GM04503 (cell line): ENCODE results near the gene DCC.
A peak's percentile ranks its signal among the peaks of the same experiment; 100 is the strongest.

Source experiments
- DNase-seq: peaks from one replicate; pipeline ENCODE4 v3.0.0-alpha.2; 2012; ENCODE audit warnings: low read depth

The DCC gene, protein sequence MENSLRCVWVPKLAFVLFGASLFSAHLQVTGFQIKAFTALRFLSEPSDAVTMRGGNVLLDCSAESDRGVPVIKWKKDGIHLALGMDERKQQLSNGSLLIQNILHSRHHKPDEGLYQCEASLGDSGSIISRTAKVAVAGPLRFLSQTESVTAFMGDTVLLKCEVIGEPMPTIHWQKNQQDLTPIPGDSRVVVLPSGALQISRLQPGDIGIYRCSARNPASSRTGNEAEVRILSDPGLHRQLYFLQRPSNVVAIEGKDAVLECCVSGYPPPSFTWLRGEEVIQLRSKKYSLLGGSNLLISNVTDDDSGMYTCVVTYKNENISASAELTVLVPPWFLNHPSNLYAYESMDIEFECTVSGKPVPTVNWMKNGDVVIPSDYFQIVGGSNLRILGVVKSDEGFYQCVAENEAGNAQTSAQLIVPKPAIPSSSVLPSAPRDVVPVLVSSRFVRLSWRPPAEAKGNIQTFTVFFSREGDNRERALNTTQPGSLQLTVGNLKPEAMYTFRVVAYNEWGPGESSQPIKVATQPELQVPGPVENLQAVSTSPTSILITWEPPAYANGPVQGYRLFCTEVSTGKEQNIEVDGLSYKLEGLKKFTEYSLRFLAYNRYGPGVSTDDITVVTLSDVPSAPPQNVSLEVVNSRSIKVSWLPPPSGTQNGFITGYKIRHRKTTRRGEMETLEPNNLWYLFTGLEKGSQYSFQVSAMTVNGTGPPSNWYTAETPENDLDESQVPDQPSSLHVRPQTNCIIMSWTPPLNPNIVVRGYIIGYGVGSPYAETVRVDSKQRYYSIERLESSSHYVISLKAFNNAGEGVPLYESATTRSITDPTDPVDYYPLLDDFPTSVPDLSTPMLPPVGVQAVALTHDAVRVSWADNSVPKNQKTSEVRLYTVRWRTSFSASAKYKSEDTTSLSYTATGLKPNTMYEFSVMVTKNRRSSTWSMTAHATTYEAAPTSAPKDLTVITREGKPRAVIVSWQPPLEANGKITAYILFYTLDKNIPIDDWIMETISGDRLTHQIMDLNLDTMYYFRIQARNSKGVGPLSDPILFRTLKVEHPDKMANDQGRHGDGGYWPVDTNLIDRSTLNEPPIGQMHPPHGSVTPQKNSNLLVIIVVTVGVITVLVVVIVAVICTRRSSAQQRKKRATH (N-terminal part only)

DNA sequence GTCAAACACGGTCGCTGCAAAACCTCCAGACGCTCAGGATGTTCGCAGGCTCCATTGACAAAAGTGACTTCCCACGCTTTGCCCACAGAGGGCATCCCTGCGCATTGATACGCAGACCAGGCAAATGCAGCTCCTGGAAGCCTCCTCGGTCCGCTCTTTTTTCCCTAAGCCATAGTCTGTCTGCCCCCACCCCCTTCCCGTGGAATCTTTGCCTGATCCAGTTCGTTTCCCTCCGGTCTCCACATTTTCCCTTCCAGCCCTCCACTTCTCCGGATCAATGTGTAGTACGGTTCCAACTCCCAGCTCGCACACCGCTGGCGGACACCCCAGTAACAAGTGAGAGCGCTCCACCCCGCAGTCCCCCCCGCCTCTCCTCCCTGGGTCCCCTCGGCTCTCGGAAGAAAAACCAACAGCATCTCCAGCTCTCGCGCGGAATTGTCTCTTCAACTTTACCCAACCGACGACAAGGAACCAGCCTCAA, at the start of gene DCC:
Gene DCC, plus strand, starts transcription at position 307 of the 481 bp plus-strand sequence. CDS start 591 bp downstream, outside the sequence.
- no peak for DNase-seq

DNA sequence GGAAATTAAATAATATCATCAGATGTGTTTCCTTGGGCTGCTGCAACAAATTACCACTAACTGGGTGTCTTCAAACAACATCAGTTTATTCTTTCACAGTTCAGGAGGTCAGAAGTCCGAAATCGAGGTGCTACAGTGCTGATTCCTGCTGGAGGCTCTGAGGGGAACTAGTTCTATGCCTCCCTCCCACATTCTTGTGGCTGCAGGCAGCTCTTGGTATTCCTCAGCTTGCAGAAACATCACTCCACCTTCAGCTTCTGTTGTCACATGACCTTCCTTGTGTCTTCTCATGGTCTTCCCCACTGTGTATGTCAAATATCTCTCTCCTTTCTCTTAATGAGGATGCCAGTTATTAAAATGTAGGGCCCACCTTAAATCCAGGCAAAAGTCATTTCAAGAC, 29.3 kb upstream of the DCC start:
- DNase-seq: no peak

DNA sequence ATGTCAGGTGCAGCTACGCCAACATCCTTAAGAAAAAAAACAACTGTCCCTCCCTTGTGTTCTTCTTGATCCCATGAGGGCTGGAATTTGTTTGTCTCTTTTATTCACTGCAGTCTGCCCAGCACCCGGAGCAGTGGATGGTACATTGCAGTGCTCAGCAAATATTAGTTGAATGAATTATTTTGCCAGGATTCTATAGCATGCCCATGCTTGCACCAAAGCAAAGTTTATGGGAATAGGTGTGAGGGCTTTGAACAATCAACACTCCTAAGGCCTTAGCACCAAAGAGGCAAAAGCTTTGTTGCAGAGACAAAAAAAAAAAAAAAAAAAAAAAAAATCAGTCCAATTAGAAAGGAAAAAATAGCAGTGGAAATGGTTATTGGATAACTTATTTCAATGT, 28.7 kb upstream of the DCC start:
- DNase-seq: no peak

DNA sequence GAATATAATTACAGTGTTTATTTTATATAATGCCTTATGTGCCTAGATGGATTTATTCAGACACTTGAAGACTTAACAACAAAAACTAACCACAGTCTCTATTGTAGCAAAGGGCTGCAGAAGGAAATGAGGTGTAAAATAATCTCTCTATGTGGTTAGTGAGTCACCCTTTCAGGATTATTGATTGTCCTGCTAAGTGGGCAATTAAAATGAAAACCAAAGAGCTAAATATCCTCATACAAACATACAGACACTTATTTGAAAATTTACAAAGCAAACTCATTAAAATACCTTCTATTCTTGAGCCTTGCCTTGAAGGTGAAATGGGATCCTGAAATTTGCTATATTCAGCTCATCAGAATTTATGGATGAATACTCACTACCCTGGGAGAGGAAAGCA, 27.7 kb upstream of the DCC start:
- DNase-seq: no peak

DNA sequence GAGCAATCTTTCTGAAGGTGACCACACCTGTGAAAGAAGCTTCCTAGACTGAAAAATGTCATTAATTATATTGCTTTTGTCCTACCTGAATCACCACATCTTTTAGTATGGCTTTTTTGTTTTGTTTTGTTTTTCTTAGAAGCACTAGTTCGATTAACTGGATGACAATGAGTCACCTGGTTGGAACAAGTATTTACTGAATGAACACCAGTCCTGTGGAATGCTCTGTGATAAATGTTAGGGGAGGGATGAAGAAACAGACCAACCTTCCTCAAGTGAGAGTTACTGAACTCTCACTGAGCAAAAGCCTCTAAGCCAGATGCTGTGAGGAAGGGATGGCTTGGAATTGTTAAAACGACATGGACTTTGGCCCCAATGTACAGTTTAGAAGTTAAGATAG, 26.8 kb upstream of the DCC start:
- no peak for DNase-seq

DNA sequence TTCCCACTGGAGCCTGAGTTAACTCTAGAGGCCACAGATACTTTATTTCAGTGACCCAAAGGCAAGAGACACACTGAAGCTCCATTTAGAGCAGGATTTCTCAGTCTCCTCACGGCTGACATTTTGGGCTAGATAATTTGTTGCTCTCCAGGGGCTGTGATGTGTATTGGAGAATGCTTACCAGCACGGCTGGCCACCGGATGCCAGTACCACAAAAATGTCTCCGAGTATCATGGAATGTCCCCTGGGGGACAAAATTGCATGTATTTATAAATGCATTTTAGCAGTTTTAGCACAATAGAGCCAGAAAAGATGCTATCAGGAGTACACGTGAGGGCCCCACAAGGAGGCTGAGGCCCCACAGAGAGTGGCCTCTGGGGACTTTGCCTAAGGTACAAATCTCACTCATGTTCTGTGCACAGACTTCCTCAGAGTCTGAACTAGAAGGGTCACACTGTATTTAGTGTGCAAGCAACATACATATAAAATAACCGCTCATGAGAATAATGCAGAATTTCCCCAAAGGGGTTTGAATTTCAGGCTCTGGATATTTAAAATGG, 20.5 kb upstream of the DCC start:
- DNase-seq: peak; percentile 18

DNA sequence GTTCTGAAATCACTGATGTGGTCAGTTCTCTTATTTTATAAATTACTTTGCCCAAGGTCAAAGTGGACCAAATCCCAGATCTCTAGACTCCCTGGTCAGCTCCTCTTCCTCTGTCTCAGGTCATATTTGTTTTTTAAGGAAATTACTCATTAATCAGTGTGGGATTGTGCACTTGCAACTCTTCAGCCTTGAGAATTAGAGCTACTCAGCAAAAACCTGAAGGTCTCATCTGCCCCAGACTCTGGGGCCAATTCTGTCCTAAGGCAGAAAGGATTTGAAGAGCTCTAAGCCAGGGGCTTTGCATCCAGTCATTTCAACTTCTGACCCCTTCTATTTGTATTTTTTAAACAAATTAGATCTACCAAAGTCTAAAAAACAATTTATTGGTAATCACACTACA, 17.7 kb upstream of the DCC start:
- no peak for DNase-seq

DNA sequence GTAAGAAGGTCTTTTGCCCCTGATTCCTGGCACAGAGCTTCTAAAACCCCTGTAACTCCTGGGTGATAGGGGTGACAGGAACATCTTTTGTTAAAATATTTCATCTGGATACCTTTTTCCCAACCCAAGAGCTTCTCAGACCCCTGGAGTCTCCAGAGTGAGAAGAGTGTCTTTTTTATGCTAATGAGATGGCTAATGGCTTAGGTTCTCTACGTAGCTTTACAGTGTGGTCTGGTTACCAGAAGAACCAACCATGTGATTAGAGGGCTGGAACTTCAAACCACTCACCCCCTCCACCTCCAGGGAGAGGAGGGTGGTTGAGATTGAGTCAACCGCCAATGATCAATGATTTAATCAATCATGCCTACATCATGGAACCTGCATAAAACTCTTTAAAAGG, 16.2 kb upstream of the DCC start:
- DNase-seq: no peak

DNA sequence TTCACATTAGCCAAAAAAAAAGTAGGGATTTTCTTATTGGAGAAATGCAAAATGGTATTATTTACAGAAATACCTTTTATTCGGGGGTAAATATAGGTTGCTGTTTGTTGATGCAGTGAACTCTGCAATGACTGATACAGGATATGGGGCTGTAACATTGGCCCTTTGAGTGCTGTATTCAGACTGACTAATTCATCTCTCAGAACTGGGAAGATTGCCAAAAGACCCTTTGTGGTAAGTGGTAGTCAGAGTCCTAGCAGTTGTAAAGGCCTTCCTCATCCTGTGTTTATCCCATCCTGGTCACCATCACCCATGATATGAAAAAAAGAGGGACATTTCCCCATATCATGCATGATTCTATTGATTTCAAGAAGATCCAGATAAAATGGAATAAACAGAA, 14.0 kb upstream of the DCC start:
- no peak for DNase-seq

DNA sequence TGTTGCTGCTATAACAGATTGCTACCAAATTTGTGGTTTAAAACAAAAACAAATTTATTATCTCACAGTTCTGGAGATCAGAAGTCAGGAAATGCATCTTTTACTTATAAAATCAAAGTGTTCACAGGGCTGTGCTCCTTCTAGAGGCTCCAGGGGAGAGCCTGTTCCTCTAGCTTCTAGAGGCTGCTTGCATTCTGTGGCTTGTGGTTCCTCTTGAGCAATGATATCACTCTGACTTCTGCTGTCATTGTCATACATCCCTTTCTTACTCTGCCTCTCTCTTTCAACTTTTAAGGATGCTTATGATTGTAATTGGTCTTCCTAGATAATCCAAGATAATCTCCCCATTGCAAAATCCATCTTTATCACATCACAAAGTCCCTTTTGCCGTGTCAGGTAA, 6.1 kb upstream of the DCC start:
- DNase-seq: no peak

DNA sequence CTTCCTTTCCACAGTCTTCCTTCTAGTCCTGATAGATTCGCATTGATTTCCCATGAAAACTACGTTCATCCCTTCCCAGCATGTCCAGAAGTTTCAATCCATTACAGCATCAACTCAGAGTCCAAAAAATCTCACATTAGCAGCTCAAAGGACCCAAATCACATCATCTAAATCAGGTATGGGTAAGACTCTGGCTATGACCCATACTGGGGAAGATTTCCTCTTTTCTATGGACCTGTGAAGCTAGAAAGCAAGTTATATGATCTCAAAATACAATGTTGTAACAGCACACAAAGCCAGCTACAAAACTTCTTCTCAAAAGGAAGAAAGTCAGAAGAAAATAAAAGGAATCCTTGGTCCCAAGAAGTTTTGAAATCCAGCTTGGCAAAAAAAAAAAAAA, 5.7 kb upstream of the DCC start:
- no peak for DNase-seq

DNA sequence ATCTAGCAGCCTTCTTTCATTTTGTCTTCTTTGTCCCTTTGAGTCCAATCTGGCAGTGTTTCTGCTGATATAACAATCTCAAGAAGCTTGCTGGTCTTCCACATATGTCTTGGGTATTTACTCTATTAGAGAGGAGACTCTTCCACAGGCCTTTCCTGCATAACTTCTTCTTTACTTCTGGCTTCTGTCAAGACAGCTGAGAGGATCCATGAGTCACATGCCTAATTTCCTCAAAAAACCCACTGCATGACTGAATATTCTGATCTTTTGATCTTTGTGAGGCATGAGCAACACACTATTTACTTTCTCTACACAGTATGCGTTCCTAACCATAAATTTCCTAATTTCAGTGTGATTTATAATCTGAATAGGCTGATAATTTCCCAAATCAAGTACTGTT, 5.1 kb upstream of the DCC start:
- no peak for DNase-seq

DNA sequence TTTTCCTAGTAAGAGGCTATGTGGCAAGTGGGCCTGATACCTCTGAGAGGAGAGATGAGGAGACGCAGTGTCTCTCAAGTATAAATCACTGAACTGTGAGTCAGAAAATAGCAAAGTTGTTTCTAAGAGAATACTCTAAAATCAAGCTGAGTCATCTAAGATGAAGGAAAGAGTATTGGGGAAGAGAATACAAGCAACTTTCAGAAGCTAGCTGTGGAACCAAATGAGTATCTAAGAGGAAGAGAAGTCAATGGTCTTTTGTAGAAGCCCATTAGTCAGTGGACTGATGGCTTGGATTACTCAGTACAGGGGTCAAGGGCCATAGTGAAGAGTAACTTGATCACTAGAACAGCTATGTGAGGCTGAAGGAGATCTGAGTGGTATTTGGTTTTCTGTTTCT, 2.7 kb upstream of the DCC start:
- no peak for DNase-seq

DNA sequence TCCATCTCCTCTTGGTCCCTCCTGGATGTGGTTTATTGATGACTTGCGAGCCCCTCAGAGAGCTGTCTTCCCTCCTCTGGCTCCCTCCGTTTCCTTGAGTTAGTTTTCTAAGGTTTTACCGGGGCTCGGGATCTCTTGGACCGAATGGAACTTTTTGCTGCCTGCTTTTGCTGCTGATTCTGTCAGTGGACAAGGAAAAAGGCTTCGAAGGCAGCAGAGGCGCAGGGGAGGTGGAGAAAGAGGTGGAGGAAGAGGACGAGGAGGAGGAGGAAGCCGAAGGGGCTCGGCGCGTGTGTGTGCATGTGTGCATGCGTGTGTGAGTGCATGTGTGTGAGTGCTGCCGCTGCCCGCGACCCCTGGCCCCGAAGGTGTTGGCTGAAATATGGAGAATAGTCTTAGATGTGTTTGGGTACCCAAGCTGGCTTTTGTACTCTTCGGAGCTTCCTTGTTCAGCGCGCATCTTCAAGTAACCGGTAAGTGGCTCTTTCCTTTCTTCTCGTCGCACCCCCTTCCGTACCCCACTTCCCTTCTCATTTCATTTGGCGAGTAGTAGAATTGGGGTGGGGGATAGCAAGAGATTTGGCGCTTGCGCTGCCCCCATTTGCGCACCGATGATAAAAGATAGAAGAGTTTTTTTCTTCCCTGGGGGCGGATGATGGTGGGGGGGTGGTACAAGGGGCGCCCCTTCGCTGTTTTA, 557 bp downstream of the DCC start:
- DNase-seq: no peak

DNA sequence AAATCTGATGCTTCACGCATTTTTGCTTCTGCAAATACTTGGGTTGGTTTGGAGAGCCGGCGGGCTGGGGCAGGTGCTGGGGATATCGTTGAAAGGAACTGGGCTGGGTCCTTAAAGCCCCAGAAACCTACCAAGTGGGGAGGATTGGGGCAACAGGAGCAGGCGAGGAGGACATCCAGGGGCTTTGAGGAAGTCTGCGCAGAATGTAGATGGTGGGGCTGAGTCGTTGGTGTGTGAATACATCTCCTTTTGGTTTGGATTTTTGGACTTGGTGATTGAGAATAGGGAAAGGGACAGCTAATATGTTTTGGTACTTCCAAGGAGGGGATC, 1.1 kb downstream of the DCC start:
- DNase-seq: no peak

DNA sequence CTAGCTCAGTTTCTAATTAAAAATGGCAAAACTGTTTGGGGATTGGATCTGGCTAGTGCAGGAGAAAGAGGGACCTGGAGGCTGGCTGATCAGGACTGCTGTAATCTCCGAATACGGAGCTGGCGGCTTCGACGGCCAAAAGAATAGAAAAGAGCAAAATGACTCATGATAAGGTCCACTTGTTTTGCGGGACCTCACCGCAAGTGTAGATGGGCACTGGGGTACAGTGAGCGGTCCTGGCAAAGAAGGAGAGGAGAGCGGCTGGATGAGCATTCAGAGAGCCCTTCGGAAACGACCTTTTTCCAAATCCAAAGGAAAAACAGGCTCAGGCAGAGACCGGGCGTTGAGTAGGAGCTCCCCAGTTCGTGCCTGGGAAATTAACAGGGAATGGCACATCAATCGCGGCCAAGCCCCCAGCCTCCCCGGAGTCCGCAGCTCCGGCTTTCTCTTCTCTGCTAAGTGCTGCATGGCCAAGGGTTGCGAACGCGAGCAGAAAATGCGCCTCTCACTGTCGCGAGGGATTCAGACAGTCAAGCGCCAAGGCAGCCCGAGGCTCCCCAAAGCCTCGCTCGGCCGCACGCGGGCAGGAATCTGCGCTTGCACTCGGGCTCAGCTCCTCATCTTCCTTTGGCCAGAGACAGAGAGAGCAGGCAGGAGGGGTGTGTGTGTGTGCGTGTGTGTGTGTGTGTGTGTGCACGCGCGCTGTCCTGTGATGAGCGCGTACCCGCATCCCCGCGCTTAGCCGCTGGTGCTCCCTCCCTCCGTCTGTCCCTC, 1.8 kb downstream of the DCC start:
- DNase-seq: no peak

DNA sequence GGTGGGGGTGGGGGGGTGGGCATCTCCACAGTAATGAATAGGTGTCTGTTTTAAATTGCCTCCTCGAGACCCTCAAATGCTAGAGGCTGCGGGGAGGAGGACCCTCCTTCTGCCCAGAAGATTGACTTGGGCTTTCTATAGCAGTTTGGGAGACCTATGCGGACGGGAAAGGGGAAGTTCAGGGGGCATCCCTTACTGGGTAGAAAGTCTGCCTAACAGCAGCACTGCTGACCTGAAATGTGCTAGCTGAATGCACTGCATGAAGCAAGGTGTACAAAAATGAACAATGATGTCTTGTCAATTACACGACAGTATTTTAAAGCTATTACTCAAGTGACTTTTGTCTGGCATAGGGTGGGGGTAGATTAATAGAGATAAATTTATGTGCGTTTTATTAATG, 2.5 kb downstream of the DCC start:
- no peak for DNase-seq

DNA sequence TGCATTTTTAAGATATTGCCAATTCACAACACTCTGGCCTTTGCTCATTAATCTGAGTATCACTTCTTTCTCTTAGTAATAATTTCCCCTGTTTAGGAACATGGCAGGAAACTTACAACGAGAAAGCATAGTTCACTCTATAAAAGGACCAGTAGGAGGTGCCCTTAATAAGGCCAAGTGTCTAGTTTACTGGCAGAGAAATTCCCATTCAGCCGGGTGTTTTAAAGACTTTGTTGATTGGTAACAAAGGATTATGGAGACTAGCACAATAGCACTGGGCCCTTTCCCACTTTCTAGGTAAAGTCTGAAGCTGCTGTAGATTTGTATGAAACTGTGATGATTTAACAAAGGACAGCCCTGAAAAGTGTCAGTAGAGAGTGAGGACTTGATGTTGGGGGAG, 3.1 kb downstream of the DCC start:
- DNase-seq: no peak

DNA sequence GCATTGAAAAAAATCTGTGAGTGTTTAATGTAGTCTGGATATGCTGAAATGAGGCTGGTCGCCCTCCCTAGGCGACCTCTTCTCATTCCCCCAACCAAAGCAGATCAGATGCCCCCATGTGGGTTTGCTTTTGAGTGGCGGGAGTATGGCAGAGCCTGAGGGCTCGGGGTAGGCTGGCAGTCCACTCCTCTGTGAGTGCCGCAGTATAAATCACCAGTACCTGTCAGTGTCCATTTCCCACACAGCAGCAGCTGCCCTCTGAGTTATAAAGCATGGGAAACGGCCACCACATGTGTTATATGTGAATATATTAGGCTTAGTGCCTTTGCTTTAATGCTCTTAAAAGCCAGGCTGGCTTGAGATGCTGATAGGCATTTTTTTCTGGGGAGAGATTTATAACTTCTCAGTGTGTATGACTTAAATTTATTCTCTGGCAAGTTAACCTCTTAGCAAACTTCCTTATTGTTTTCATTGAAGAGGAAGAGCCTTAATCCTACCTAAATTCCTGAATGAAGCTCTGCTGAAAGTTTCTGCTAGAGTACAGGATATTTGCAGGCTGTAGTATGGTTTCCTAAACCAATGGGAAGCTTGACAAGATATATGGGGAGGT, 3.8 kb downstream of the DCC start:
- no peak for DNase-seq

DNA sequence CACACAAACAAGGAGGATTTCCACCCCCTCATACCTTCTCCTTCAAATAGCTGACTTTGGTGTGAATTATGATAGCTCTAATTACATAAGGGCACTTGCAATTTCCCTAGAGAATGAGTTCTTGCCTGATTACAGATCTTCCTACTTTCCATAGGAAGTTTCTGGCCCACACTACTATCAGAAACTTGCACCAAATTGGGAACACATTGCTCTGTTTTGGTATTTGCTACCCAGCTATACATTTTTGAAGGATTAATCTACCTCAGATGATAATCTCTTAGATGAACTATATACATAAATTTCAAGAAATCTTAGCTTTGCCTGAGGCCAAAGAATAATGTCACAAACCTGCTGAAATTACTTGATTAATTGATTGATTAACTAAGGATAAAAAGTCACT, 4.9 kb downstream of the DCC start:
- DNase-seq: no peak

DNA sequence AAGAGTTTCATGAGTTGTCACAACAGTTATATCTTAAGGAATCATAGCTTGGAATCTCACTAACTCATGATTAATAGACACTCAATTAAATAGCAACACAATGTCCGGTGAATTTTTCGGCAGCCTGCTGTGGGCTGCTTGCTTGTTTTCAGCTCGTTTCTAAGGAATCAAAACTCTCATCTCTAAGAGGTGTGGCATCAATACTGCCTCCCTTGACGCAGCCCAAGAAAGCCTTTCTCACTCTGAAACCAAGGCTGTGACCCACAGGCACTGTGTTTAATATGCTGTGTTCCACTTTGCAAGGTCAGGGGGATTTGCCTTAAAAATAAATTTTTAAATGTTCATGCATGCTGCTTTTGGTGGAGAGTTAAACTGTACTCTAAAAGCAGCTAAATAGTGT, 5.4 kb downstream of the DCC start:
- no peak for DNase-seq
